Cardiac atrium fibroblast (primary cell): ENCODE results near the gene TUBA4A. TPM values are rescaled to one million over a fixed set of nuclear protein-coding genes. Genes with fewer than 3 reads are reported as not detected.

Source experiments
- total RNA-seq: library from RNA; depleted of rRNA; stranded (reverse); fragments of >200 nt; gene quantifications from 2 replicates; pipeline ENCODE4 v1.2.3, GENCODE V29; 2015

The TUBA4A gene
- total RNA-seq: 16.4 and 39.2 TPM in 2 replicates

GRCh38 chr2:219253753-219254589, at the start of gene TUBA4A:
TSS of gene TUBA4A (minus strand) at chr2:219253918. CDS start at chr2:219253858, 60 bp downstream.

GRCh38 chr2:219279151-219279915, 25.6 kb upstream of the TUBA4A start, which contains the start of gene DNAJB2:
TSS of gene DNAJB2 (plus strand) at chr2:219279366. CDS start at chr2:219279834, 468 bp downstream.

GRCh38 chr2:219252900-219253752, 592 bp downstream of the TUBA4A start, which contains the start of gene TUBA4B:
TSS of gene TUBA4B (plus strand) at chr2:219253243. CDS start at chr2:219253408, 165 bp downstream.

GRCh38 chr2:219245148-219245898, 8.4 kb downstream of the TUBA4A start, which contains the start of the genes GLB1L and STK16:
TSS of gene GLB1L (minus strand) at chr2:219245444. CDS start at chr2:219243573, 1,871 bp downstream.
TSS of gene STK16 (plus strand) at chr2:219245479. CDS start at chr2:219246000, 521 bp downstream.

GRCh38 chr2:219229305-219230058, 24.2 kb downstream of the TUBA4A start, which contains the start of the genes ANKZF1 and ATG9A:
TSS of gene ANKZF1 (plus strand) at chr2:219229806. CDS start at chr2:219230258, 452 bp downstream.
TSS of gene ATG9A (minus strand) at chr2:219229636. CDS start at chr2:219228024, 1,612 bp downstream.

GRCh38 chr2:219218732-219219701, 34.7 kb downstream of the TUBA4A start, which contains the start of gene ABCB6:
TSS of gene ABCB6 (minus strand) at chr2:219218958. CDS start at chr2:219218673, 285 bp downstream.

GRCh38 chr2:219206328-219207133, 47.2 kb downstream of the TUBA4A start, which contains the start of gene ZFAND2B:
TSS of gene ZFAND2B (plus strand) at chr2:219206782. CDS start at chr2:219206988, 206 bp downstream.

Other genes starting within 250 kb of the TUBA4A start
- gene CFAP65, start 212.4 kb downstream of the TUBA4A start, total RNA-seq: not detected in 2 replicates
- gene IHH, start 193.0 kb downstream of the TUBA4A start, total RNA-seq: under 0.01 TPM in 1 of 2 replicates, not detected in the other
- gene NHEJ1, start 93.1 kb downstream of the TUBA4A start, total RNA-seq: 13.5 and 21.2 TPM in 2 replicates
- gene SLC23A3, start 83.9 kb downstream of the TUBA4A start, total RNA-seq: 0.16 TPM in 1 of 2 replicates, not detected in the other
- gene CNPPD1, start 77.0 kb downstream of the TUBA4A start, total RNA-seq: 16.1 and 32.9 TPM in 2 replicates
- gene RETREG2, start 75.6 kb downstream of the TUBA4A start, total RNA-seq: 49.9 and 67.9 TPM in 2 replicates
- gene ZFAND2B, start 47.1 kb downstream of the TUBA4A start, total RNA-seq: 17.0 and 32.6 TPM in 2 replicates
- gene ABCB6, start 35.0 kb downstream of the TUBA4A start, total RNA-seq: 39.9 and 46.0 TPM in 2 replicates
- gene ATG9A, start 24.3 kb downstream of the TUBA4A start, total RNA-seq: 57.6 and 109 TPM in 2 replicates
- gene ANKZF1, start 24.1 kb downstream of the TUBA4A start, total RNA-seq: 45.8 and 58.7 TPM in 2 replicates
- gene GLB1L, start 8.5 kb downstream of the TUBA4A start, total RNA-seq: 4.7 and 14.8 TPM in 2 replicates
- gene STK16, start 8.4 kb downstream of the TUBA4A start, total RNA-seq: 11.2 and 17.3 TPM in 2 replicates
- gene TUBA4B, start 675 bp downstream of the TUBA4A start, total RNA-seq: not detected in 2 replicates
- 32.9 and 35.3 TPM in 2 replicates for gene DNAJB2, start 25.4 kb upstream of the TUBA4A start, total RNA-seq
- gene PTPRN, start 55.5 kb upstream of the TUBA4A start, total RNA-seq: 0.36 and 1.9 TPM in 2 replicates
- not detected in 2 replicates for gene RESP18, start 78.8 kb upstream of the TUBA4A start, total RNA-seq
- 78.3 and 89.3 TPM in 2 replicates for gene DNPEP, start 134.0 kb upstream of the TUBA4A start, total RNA-seq
- 0.32 TPM in 1 of 2 replicates, not detected in the other for gene DES, start 164.5 kb upstream of the TUBA4A start, total RNA-seq
- 5.2 and 6.8 TPM in 2 replicates for gene SPEG, start 180.9 kb upstream of the TUBA4A start, total RNA-seq
- gene GMPPA, start 245.0 kb upstream of the TUBA4A start, total RNA-seq: 69.7 and 93.9 TPM in 2 replicates